ENCODE measurements around the gene LAMTOR2. TPM values are rescaled to one million over a fixed set of nuclear protein-coding genes. Genes with fewer than 3 reads are reported as not detected.

The LAMTOR2 gene
- total and polyA plus RNA-seq, 2 experiments from 2014 or later, result 67.3 to 108 TPM

DNA sequence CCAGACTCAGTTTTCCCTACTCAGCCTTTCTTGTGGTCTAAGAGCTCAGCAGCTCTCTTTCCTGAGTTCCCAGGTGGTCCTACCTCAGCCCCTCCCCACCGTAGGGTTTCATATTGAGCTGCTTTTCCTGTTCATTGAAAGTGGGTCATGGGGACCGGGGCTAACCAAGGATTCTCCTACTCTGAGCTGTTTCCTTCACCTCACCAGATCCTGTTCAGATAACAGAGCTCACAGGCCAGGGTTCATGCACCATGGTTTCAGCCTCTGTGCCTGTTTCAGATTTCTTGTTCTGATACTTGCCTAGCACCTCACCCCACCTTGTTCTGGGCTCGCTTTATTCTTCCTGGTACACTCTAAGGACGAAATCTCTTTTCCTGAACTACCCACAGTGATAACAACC, 9.5 kb upstream of the LAMTOR2 start:
- no peaks in the 10 kb centered on the region; the same call in 1 of the 2 replicates for H4K20me1 ChIP-seq (replicated peaks; ENCODE audit: insufficient read depth)
- H3K4me3 ChIP-seq, result no peak overlapping the region
- TF ChIP-seq EZH2phosphoT487 (IDR thresholded peaks at IDR 0.05; ENCODE audit: unreplicated experiment) (no peak), EZH2 (IDR thresholded peaks at IDR 0.05; ENCODE audit: low read depth, unreplicated experiment) (no peak), JUNB (IDR thresholded peaks at IDR 0.05; ENCODE audit: unreplicated experiment) (no peak), ZNF114 (CRISPR knock-in tag; IDR thresholded peaks at IDR 0.05) (no peak), STAT1 (IDR thresholded peaks at IDR 0.05; ENCODE audit: unreplicated experiment) (no peak), ZNF331 (CRISPR knock-in tag; IDR thresholded peaks at IDR 0.05; ENCODE audit: low read depth) (no peak)
- TF ChIP-seq, protein P1, sequence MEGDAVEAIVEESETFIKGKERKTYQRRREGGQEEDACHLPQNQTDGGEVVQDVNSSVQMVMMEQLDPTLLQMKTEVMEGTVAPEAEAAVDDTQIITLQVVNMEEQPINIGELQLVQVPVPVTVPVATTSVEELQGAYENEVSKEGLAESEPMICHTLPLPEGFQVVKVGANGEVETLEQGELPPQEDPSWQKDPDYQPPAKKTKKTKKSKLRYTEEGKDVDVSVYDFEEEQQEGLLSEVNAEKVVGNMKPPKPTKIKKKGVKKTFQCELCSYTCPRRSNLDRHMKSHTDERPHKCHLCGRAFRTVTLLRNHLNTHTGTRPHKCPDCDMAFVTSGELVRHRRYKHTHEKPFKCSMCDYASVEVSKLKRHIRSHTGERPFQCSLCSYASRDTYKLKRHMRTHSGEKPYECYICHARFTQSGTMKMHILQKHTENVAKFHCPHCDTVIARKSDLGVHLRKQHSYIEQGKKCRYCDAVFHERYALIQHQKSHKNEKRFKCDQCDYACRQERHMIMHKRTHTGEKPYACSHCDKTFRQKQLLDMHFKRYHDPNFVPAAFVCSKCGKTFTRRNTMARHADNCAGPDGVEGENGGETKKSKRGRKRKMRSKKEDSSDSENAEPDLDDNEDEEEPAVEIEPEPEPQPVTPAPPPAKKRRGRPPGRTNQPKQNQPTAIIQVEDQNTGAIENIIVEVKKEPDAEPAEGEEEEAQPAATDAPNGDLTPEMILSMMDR (conservative IDR thresholded peaks at IDR 0.05; ENCODE audit: low read depth in 2 of 2), result no peak
- TF ChIP-seq, protein P2, sequence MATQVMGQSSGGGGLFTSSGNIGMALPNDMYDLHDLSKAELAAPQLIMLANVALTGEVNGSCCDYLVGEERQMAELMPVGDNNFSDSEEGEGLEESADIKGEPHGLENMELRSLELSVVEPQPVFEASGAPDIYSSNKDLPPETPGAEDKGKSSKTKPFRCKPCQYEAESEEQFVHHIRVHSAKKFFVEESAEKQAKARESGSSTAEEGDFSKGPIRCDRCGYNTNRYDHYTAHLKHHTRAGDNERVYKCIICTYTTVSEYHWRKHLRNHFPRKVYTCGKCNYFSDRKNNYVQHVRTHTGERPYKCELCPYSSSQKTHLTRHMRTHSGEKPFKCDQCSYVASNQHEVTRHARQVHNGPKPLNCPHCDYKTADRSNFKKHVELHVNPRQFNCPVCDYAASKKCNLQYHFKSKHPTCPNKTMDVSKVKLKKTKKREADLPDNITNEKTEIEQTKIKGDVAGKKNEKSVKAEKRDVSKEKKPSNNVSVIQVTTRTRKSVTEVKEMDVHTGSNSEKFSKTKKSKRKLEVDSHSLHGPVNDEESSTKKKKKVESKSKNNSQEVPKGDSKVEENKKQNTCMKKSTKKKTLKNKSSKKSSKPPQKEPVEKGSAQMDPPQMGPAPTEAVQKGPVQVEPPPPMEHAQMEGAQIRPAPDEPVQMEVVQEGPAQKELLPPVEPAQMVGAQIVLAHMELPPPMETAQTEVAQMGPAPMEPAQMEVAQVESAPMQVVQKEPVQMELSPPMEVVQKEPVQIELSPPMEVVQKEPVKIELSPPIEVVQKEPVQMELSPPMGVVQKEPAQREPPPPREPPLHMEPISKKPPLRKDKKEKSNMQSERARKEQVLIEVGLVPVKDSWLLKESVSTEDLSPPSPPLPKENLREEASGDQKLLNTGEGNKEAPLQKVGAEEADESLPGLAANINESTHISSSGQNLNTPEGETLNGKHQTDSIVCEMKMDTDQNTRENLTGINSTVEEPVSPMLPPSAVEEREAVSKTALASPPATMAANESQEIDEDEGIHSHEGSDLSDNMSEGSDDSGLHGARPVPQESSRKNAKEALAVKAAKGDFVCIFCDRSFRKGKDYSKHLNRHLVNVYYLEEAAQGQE (IDR thresholded peaks at IDR 0.05; ENCODE audit: unreplicated experiment), result no peak
- no peaks in the 10 kb centered on the region for H3K9me2 ChIP-seq (ENCODE audit: insufficient read depth)
- H2AFZ ChIP-seq, result no peak overlapping the region
- Mint-ChIP-seq H3K27ac (no peak overlapping the region), H3K4me1 (no peaks in the 10 kb centered on the region), H3K4me3 (no peak overlapping the region; the same call in 2 of the 3 replicates), H3K36me3 (ENCODE audit: low read depth) (peaks cover 58% of the 10 kb centered on the region), H3K27me3 (ENCODE audit: insufficient read depth, low read depth, poor library complexity) (peaks cover 4% of the 10 kb centered on the region), H3K9me3 (no peaks in the 10 kb centered on the region)
- no peaks in the 10 kb centered on the region for H3K79me2 ChIP-seq (replicated peaks; ENCODE audit: insufficient read depth)
- DNase-seq (ENCODE audit: low spot score), result no peak
- H3F3A ChIP-seq (replicated peaks; ENCODE audit: low read depth), result peaks cover 4% of the 10 kb centered on the region; the same call in 1 of the 2 replicates
- no peaks in the 10 kb centered on the region for H3K27me3 ChIP-seq (ENCODE audit: insufficient read depth)
- no peaks in the 10 kb centered on the region for H3K4me1 ChIP-seq (ENCODE audit: insufficient read depth)
- H3K27ac ChIP-seq (ENCODE audit: low read depth), result 0 out of 2 replicates have a peak overlapping the region, but pooled peaks have one; percentile 3
- ATAC-seq, result no peak
- no peaks in the 10 kb centered on the region; the same call in 1 of the 2 replicates for H3K36me3 ChIP-seq (ENCODE audit: insufficient read depth)
- H3K4me2 ChIP-seq, result no peak overlapping the region

DNA sequence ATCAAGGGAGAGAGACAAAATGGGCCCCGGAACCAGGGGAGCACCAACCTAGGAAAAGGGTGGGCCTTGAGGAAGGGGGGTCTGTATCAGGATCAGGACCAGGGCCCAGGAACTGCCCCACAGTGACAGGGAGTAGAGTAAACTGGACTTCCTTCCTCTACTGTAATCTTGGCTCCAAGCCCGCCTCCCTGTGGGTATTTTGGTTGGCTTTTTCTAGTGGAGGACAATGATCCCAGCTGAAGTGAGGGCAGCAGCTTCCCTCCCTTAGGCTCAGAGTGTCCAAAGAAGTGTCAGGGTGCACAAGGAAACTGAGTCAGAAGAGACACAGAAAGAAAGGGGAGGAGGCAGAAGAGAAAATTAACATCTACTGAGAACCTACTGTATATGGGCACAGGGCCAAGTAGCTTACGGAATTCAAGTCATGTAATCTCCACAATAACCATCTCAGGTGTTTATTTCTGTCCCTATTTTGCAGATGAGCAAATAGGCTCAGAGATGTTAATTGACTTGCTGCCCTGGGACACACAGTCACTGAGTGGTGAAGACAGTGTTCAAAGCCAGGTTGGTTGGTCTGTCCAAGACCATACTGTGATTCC, 5.8 kb upstream of the LAMTOR2 start:
- H3K27me3 Mint-ChIP-seq (ENCODE audit: insufficient read depth, low read depth, poor library complexity), result peaks cover 13% of the 10 kb centered on the region
- peaks cover 19% of the 10 kb centered on the region for H3K79me2 ChIP-seq (replicated peaks; ENCODE audit: insufficient read depth)
- H3F3A ChIP-seq (replicated peaks; ENCODE audit: low read depth), result peaks cover 4% of the 10 kb centered on the region; the same call in 1 of the 2 replicates
- H3K4me3 Mint-ChIP-seq, result no peak overlapping the region
- peaks cover 4% of the 10 kb centered on the region for H4K20me1 ChIP-seq (replicated peaks; ENCODE audit: insufficient read depth)
- H3K4me1 ChIP-seq (ENCODE audit: insufficient read depth), result 0 out of 2 replicates have a peak, but pooled peaks cover 5% of the 10 kb centered on the region
- H3K4me3 ChIP-seq, result no peak overlapping the region
- H3K27ac ChIP-seq (ENCODE audit: low read depth), result no peak overlapping the region
- no peak overlapping the region for H2AFZ ChIP-seq
- no peak overlapping the region for H3K27ac Mint-ChIP-seq
- H3K27me3 ChIP-seq (ENCODE audit: insufficient read depth), result no peaks in the 10 kb centered on the region
- no peaks in the 10 kb centered on the region for H3K36me3 ChIP-seq (ENCODE audit: insufficient read depth)
- DNase-seq (ENCODE audit: low spot score) (no peak), ATAC-seq (no peak)
- peaks cover 11% of the 10 kb centered on the region for H3K4me1 Mint-ChIP-seq
- peaks cover 50% of the 10 kb centered on the region for H3K36me3 Mint-ChIP-seq (ENCODE audit: low read depth)
- no peaks in the 10 kb centered on the region for H3K9me2 ChIP-seq (ENCODE audit: insufficient read depth)
- H3K9me3 Mint-ChIP-seq, result no peaks in the 10 kb centered on the region; the same call in 2 of the 3 replicates
- no peak overlapping the region for H3K4me2 ChIP-seq
- TF ChIP-seq, protein P3, sequence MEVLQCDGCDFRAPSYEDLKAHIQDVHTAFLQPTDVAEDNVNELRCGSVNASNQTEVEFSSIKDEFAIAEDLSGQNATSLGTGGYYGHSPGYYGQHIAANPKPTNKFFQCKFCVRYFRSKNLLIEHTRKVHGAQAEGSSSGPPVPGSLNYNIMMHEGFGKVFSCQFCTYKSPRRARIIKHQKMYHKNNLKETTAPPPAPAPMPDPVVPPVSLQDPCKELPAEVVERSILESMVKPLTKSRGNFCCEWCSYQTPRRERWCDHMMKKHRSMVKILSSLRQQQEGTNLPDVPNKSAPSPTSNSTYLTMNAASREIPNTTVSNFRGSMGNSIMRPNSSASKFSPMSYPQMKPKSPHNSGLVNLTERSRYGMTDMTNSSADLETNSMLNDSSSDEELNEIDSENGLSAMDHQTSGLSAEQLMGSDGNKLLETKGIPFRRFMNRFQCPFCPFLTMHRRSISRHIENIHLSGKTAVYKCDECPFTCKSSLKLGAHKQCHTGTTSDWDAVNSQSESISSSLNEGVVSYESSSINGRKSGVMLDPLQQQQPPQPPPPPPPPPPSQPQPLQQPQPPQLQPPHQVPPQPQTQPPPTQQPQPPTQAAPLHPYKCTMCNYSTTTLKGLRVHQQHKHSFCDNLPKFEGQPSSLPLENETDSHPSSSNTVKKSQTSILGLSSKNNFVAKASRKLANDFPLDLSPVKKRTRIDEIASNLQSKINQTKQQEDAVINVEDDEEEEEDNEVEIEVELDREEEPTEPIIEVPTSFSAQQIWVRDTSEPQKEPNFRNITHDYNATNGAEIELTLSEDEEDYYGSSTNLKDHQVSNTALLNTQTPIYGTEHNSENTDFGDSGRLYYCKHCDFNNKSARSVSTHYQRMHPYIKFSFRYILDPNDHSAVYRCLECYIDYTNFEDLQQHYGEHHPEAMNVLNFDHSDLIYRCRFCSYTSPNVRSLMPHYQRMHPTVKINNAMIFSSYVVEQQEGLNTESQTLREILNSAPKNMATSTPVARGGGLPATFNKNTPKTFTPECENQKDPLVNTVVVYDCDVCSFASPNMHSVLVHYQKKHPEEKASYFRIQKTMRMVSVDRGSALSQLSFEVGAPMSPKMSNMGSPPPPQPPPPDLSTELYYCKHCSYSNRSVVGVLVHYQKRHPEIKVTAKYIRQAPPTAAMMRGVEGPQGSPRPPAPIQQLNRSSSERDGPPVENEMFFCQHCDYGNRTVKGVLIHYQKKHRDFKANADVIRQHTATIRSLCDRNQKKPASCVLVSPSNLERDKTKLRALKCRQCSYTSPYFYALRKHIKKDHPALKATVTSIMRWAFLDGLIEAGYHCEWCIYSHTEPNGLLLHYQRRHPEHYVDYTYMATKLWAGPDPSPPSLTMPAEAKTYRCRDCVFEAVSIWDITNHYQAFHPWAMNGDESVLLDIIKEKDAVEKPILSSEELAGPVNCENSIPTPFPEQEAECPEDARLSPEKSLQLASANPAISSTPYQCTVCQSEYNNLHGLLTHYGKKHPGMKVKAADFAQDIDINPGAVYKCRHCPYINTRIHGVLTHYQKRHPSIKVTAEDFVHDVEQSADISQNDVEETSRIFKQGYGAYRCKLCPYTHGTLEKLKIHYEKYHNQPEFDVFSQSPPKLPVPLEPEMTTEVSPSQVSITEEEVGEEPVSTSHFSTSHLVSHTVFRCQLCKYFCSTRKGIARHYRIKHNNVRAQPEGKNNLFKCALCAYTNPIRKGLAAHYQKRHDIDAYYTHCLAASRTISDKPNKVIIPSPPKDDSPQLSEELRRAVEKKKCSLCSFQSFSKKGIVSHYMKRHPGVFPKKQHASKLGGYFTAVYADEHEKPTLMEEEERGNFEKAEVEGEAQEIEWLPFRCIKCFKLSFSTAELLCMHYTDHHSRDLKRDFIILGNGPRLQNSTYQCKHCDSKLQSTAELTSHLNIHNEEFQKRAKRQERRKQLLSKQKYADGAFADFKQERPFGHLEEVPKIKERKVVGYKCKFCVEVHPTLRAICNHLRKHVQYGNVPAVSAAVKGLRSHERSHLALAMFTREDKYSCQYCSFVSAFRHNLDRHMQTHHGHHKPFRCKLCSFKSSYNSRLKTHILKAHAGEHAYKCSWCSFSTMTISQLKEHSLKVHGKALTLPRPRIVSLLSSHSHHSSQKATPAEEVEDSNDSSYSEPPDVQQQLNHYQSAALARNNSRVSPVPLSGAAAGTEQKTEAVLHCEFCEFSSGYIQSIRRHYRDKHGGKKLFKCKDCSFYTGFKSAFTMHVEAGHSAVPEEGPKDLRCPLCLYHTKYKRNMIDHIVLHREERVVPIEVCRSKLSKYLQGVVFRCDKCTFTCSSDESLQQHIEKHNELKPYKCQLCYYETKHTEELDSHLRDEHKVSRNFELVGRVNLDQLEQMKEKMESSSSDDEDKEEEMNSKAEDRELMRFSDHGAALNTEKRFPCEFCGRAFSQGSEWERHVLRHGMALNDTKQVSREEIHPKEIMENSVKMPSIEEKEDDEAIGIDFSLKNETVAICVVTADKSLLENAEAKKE (CRISPR knock-in tag; IDR thresholded peaks at IDR 0.05), result no peak
- no peak for TF ChIP-seq EZH2 (IDR thresholded peaks at IDR 0.05; ENCODE audit: low read depth, unreplicated experiment)
- TF ChIP-seq ZNF114 (CRISPR knock-in tag; IDR thresholded peaks at IDR 0.05), result no peak
- no peak for TF ChIP-seq STAT1 (IDR thresholded peaks at IDR 0.05; ENCODE audit: unreplicated experiment)
